Skeletal muscle satellite cell (primary cell): Measurements from ENCODE around the gene RAB37.

Experiments used
- H3K27me3 ChIP-seq: 2 replicates; pipeline ENCODE4 v1.7.0; 2013; ENCODE audit warnings: low read length; ENCODE audit not compliant: control insufficient read depth, insufficient read depth
- H3K36me3 ChIP-seq: 2 replicates; pipeline ENCODE4 v1.7.0; 2013; ENCODE audit warnings: mild to moderate bottlenecking, control low read depth, low read length; ENCODE audit not compliant: insufficient read depth
- H3K4me1 ChIP-seq: 2 replicates; pipeline ENCODE4 v1.7.0; 2013; ENCODE audit warnings: low read length; ENCODE audit not compliant: control insufficient read depth, insufficient read depth
- H3K4me2 ChIP-seq: 2 replicates; pipeline ENCODE4 v1.7.0; 2013; ENCODE audit warnings: mild to moderate bottlenecking, low read length
- H3K4me3 ChIP-seq: 2 replicates; pipeline ENCODE4 v1.7.0; 2013; ENCODE audit warnings: low read length
- H3K9ac ChIP-seq: 2 replicates; pipeline ENCODE4 v1.7.0; 2013; ENCODE audit warnings: mild to moderate bottlenecking, low read depth, low read length, moderate library complexity
- H3K9me3 ChIP-seq: replicated peaks from 2 replicates; pipeline ENCODE4 v1.7.0; 2013; ENCODE audit warnings: mild to moderate bottlenecking, control low read depth, low read length

The RAB37 gene

DNA sequence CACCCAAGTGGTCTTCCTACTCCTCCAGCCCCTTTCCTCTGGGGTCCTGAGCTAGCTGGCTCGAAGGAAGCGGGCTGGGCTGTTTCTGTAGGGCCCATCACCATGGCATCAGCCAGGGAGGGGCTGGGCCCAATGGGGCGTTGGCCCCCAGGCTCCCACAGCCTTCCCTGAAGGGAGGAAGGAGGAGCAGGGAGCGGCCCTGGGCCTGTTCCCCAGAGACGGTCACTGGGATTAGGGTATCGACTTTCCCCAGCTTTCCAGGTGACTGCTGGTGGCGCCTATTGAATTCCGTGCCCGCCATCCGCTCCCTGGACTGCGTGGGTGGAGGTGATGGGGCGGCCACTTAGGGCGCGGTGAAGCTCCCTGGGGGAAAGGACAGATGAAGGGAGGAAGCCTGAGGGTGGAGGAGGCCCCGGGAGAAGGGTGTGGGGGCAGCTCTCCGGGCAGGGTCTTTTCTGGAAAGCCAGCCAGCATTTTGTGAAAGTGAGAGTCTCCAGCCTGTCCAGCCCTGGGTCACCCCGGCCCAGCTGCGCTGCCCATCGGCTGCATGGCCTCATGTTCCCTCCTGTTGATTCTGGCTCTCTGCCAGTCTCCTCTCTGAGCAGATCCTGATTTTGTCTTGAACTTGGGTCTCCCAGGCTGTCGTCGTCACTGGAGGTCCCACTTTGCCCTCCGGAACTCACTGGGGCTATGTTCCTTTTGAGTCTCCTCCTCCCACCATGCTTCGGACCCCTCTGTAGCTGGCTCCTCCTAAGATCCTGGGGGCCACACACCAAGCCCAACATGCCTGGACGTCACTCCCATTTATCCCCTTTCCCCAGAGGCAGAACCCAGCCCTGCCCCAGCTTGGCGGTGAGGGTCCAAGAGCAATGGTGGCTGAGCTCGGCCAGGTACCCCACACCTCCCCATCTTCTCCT is 21.1 kb downstream of the RAB37 start:
- Histone ChIP-seq H3K9me3 (no peaks in the 10 kb centered on the region), H3K36me3 (peaks cover 1% of the 10 kb centered on the region), H3K4me3 (peak overlapping the region; percentile 56), H3K4me1 (peaks cover 55% of the 10 kb centered on the region), H3K9ac (peak overlapping the region; percentile 49), H3K27me3 (no peaks in the 10 kb centered on the region), H3K4me2 (peak overlapping the region; percentile 83)

- Histone ChIP-seq H3K9ac (peak overlapping the region; percentile 49), H3K4me3 (peak overlapping the region; percentile 56), H3K4me1 (peaks cover 53% of the 10 kb centered on the region)
Observed at GRCh38 chr17:74758848-74759168, 21.8 kb downstream of the RAB37 start.

DNA sequence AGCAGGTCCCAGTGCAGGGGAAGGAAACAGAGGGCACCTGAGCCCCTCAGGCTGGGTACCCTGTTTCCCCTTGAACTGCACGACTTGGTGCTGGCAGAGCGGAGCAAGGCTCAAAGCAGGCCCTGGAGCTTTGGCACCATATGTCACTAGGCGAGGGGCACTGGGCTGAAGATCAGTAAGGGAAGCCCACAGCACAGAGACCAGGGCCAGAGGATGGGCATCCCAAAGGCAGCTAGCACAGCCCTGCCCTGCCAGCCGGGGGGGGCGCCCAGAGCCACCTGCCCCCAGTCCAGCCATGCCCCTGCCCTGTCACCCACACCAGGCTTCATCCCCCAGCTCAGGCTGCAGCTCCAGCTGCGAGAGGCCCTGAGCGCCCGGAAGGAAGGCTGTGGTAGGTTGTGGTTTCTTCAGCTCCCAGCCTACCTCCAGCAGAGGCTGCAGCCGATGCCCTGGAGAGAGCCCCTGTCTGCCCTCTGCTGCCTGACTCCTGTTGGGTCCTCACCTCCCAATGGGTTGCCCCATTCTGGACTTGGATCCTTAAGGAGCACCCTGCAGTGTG is 22.3 kb downstream of the RAB37 start:
- Histone ChIP-seq H3K4me2 (peak overlapping the region; percentile 83), H3K9me3 (no peaks in the 10 kb centered on the region), H3K9ac (no peak overlapping the region), H3K36me3 (peaks cover 9% of the 10 kb centered on the region), H3K4me3 (peak overlapping the region; percentile 56), H3K4me1 (peaks cover 53% of the 10 kb centered on the region), H3K27me3 (no peaks in the 10 kb centered on the region)

More at GRCh38 chr17:74758848-74759168, 21.8 kb downstream of the RAB37 start:
- Histone ChIP-seq H3K27me3 (no peaks in the 10 kb centered on the region), H3K4me2 (peak overlapping the region; percentile 83), H3K36me3 (peaks cover 7% of the 10 kb centered on the region), H3K9me3 (no peaks in the 10 kb centered on the region)

DNA sequence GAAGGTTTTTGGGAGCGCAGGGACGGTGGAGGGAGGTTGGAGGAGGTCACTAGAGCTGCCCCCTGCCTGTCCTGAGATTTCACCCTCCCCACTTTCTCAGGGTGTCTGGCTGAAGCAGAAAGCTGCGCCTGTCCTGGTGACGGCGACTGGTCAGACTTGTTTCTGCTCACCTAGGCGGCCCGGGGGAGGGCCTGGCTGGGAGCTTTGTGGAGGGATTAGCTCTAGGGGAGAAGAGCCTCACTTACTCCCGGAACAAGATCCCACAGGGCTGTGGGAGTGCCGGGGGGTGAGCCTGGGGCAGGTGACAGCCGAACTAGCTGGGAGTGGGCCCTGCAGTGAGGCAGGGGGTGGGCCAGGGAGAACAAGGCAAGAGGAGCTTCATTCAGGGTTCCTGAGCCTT is 22.9 kb downstream of the RAB37 start:
- peak overlapping the region; percentile 83 for H3K4me2 ChIP-seq
- H3K36me3 ChIP-seq: peaks cover 15% of the 10 kb centered on the region
- peak overlapping the region; percentile 25 for H3K9ac ChIP-seq
- H3K4me3 ChIP-seq: no peak overlapping the region
- H3K9me3 ChIP-seq: no peaks in the 10 kb centered on the region
- no peaks in the 10 kb centered on the region for H3K27me3 ChIP-seq
- H3K4me1 ChIP-seq: peaks cover 50% of the 10 kb centered on the region

DNA sequence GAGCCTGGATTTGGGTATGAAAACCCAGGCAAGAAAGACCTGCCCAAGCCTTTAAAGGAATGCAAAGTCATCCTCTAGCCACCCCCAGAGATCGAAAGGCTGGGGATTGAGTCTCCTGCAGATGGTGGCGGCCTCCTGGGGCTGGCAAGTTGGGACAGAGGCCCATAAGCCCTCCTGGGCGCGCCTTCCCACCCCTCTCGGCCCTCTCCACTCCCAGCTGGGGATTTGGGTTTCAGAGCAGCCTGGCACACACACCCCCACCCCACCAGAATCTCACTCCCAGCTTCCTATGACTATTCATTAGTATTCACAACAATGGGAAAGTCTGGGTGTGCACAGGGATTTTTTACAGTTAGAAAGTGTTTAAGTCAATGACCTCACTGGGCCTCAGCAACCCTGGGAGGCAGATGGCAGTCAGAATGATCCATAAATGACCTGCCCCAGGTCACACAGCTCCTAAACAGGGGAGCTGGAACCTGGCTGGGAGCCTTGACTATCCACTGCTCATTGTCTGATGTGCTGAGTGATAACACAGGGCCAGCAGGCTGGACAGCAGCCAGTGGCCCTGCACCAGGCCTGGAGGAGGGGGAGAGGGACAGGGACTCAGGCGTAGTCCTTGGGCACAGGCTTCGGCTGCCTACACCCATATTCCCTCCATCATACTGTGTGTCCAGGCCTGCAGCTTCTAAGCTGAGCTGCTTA is 23.5 kb downstream of the RAB37 start:
- H3K4me2 ChIP-seq: peak overlapping the region; percentile 83
- H3K4me3 ChIP-seq: no peak overlapping the region
- H3K27me3 ChIP-seq: no peaks in the 10 kb centered on the region
- H3K9me3 ChIP-seq: no peaks in the 10 kb centered on the region
- H3K9ac ChIP-seq: peak overlapping the region; percentile 25
- H3K36me3 ChIP-seq: peaks cover 15% of the 10 kb centered on the region
- peaks cover 46% of the 10 kb centered on the region for H3K4me1 ChIP-seq

- H3K4me2 ChIP-seq: no peak overlapping the region
- no peak overlapping the region for H3K9ac ChIP-seq
- no peaks in the 10 kb centered on the region for H3K9me3 ChIP-seq
- peaks cover 18% of the 10 kb centered on the region for H3K36me3 ChIP-seq
- peaks cover 46% of the 10 kb centered on the region for H3K4me1 ChIP-seq
- no peak overlapping the region for H3K4me3 ChIP-seq
- H3K27me3 ChIP-seq: no peaks in the 10 kb centered on the region
Observed at GRCh38 chr17:74761419-74761818, 24.4 kb downstream of the RAB37 start.

DNA sequence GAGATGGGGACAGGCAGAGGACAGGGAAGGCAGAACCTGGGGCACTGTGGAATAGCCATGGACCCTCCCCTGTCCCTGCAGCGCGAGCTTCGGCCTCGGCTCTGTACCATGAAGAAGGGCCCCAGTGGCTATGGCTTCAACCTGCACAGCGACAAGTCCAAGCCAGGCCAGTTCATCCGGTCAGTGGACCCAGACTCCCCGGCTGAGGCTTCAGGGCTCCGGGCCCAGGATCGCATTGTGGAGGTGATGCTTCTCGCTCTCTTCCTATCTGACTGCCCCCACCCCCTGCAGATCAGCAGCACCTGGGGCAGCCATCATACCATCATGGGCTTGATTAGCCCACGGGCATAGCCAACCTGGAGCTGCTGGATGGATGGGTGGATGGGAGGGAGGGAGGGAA is 24.9 kb downstream of the RAB37 start:
- Histone ChIP-seq H3K9me3 (no peaks in the 10 kb centered on the region), H3K36me3 (peaks cover 18% of the 10 kb centered on the region), H3K27me3 (no peaks in the 10 kb centered on the region), H3K4me3 (no peak overlapping the region), H3K4me2 (no peak overlapping the region), H3K9ac (no peak overlapping the region), H3K4me1 (peaks cover 45% of the 10 kb centered on the region)

DNA sequence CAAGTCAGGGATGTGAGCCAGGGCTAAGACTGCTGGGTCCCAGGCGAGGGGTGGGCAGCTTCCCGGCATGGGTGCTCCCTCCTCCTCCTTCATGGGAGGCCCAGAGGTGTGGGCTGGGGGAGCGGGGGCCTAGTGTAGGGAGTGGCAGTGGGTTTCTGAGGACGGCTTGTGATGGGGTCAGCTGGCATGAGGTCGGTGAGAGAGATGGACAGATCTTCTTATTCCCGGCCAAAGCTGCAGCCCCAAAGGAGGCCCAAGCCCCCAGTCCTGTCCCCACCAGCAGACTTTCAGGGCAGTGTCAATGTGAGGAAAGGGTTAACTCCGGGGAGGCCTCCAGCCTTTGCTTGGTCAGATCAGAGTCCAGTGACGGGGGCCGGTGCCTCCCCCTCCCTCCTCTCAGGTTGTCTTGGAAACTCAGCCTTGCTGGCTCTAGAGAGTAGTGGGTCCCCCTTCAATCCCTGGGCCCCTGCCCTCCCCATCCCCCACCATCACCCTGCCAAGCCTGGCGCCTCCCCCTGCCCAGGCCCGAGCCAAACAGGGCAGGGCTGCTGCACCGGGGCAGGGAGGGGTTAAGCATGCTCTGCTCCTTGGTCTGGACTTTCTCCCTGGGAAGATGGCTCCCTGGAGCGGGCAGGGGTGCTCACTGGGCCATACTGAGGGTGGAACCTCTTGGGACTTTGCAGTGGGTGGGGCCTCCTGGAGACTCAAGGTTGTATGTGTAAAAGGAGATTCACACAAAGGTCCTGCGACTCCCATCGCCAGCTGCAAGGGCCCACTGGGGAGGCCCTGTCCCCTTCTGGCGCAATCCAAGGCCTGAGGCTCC is 26.7 kb downstream of the RAB37 start:
- no peaks in the 10 kb centered on the region for H3K27me3 ChIP-seq
- no peak overlapping the region for H3K4me2 ChIP-seq
- H3K9me3 ChIP-seq: no peaks in the 10 kb centered on the region
- H3K9ac ChIP-seq: no peak overlapping the region
- peaks cover 45% of the 10 kb centered on the region for H3K4me1 ChIP-seq
- peaks cover 24% of the 10 kb centered on the region for H3K36me3 ChIP-seq
- no peak overlapping the region for H3K4me3 ChIP-seq

GRCh38 chr17:74764751-74765286 is 27.8 kb downstream of the RAB37 start:
- no peaks in the 10 kb centered on the region for H3K9me3 ChIP-seq
- H3K27me3 ChIP-seq: no peaks in the 10 kb centered on the region
- H3K9ac ChIP-seq: no peak overlapping the region
- peaks cover 39% of the 10 kb centered on the region for H3K4me1 ChIP-seq
- H3K36me3 ChIP-seq: peaks cover 34% of the 10 kb centered on the region
- no peak overlapping the region for H3K4me2 ChIP-seq
- H3K4me3 ChIP-seq: no peak overlapping the region

DNA sequence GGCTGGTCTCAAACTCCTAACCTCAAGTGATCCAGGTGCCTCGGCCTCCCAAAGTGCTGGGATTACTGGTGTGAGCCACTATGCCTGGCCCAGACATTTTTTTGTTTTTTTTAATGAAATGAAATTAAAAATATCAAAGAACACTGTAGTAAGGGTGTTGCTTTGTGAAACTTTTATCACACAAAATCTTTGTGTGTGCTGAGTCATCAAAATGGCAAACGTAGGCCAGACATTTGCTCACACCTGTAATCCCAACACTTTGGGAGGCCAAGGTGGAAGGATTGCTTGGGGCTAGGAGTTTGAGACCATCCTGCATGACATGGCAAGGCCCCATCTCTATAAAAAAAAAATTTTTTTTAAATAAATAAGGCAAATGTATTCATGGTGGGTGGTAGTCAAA is 29.4 kb downstream of the RAB37 start:
- H3K4me3 ChIP-seq: no peak overlapping the region
- H3K4me2 ChIP-seq: no peak overlapping the region
- peaks cover 50% of the 10 kb centered on the region for H3K36me3 ChIP-seq
- peaks cover 25% of the 10 kb centered on the region for H3K4me1 ChIP-seq
- no peaks in the 10 kb centered on the region for H3K27me3 ChIP-seq
- no peaks in the 10 kb centered on the region for H3K9me3 ChIP-seq
- no peak overlapping the region for H3K9ac ChIP-seq

- Histone ChIP-seq H3K27me3 (no peaks in the 10 kb centered on the region), H3K4me2 (peak overlapping the region; percentile 65), H3K36me3 (peaks cover 57% of the 10 kb centered on the region), H3K9ac (no peak overlapping the region), H3K4me1 (peaks cover 25% of the 10 kb centered on the region), H3K4me3 (no peak overlapping the region), H3K9me3 (no peaks in the 10 kb centered on the region)
Observed at GRCh38 chr17:74767111-74767516, 30.1 kb downstream of the RAB37 start.
